LNCaP clone FGC (cell line): ENCODE measurements around the gene AP1M1.
"Not testable (repeated sequence)": the region's sequence is repeated elsewhere in the genome, so short reads cannot be mapped to it uniquely, and the experiment has no call there.

Source experiments
- DNase-seq: peaks from one replicate; pipeline ENCODE4 v3.0.0-alpha.2; 2011; ENCODE audit warnings: low read depth
- H3K4me3 ChIP-seq: 2 replicates; pipeline ENCODE4 v1.5.1; 2011; ENCODE audit warnings: mild to moderate bottlenecking, low read depth, low read length, control low read depth
- TF ChIP-seq, protein P1 (sequence below): IDR thresholded peaks from 2 replicates; pipeline ENCODE4 v1.5.1; 2012; ENCODE audit warnings: mild to moderate bottlenecking; ENCODE audit not compliant: control insufficient read depth, insufficient read depth; ENCODE audit errors: extremely low read depth

Gene AP1M1

DNA sequence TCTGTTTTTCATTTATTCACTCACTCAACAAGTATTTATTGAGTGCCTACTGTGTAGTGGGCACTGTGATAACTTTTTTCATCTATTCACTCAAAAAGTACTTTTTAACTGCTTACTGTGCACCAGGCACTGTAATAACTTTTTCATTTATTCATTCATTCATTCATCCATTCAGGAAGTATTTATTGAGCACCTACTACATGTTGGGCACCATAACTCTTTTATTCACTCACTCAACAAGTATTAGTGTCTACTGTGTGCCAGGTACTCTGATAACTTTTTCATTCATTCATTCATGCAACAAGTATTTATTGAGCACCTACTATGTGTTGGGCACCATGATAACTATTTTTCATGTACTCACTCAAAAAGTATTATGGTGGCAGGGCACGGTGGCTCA is 31.3 kb upstream of the AP1M1 start:
- no peak overlapping the region for H3K4me3 ChIP-seq
- TF ChIP-seq, protein P1, sequence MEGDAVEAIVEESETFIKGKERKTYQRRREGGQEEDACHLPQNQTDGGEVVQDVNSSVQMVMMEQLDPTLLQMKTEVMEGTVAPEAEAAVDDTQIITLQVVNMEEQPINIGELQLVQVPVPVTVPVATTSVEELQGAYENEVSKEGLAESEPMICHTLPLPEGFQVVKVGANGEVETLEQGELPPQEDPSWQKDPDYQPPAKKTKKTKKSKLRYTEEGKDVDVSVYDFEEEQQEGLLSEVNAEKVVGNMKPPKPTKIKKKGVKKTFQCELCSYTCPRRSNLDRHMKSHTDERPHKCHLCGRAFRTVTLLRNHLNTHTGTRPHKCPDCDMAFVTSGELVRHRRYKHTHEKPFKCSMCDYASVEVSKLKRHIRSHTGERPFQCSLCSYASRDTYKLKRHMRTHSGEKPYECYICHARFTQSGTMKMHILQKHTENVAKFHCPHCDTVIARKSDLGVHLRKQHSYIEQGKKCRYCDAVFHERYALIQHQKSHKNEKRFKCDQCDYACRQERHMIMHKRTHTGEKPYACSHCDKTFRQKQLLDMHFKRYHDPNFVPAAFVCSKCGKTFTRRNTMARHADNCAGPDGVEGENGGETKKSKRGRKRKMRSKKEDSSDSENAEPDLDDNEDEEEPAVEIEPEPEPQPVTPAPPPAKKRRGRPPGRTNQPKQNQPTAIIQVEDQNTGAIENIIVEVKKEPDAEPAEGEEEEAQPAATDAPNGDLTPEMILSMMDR = no peak
- no peak for DNase-seq

DNA sequence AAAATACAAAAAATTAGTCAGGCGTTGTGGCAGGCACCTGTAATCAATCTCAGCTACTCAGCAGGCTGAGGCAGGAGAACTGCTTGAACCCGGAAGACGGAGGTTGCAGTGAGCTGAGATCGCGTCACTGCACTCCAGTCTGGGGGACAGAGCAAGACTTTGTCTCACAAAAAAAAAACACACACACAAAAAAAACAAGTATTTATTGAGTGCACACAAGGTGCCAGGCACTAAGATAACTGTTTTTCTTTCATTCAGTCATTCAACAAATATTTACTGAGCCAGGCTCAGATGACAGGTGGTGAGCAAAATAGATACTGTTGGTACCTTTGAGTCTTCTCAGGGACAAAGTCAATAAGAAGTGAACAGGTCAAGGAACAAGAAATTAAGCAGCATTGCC is 30.7 kb upstream of the AP1M1 start:
- H3K4me3 ChIP-seq = no peak overlapping the region
- TF ChIP-seq, protein P1 = no peak
- DNase-seq = no peak

DNA sequence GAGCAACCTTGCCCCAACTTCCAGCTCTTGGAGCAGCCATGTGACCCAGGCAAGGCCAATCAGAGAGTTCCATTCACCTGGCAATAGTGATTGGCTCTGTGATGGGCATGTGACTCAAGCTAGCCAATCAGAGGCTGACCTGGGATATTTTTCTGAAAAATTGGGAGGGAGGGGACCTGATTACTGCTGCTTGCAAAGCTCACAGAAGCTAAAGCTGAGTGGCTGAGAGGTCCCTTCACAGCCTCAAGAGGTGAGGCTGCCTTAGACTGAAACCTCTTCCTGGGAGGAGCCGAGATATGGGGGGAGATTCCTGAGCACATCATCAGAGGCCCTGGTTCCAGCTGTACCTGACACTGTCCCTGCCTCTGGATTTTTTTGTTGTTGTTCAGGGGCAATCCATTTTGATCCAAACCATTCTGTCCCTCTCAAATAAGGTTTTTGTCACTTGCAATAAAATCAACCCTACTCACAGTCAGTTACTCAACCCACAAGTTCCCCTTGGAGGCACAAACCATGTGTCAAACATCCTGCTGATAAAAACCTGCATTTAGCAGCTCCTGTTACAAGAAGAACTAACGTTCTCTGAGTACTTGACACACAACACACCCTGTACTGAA is 29.1 kb upstream of the AP1M1 start:
- DNase-seq = no peak
- TF ChIP-seq, protein P1 = no peak
- H3K4me3 ChIP-seq = no peak overlapping the region

DNA sequence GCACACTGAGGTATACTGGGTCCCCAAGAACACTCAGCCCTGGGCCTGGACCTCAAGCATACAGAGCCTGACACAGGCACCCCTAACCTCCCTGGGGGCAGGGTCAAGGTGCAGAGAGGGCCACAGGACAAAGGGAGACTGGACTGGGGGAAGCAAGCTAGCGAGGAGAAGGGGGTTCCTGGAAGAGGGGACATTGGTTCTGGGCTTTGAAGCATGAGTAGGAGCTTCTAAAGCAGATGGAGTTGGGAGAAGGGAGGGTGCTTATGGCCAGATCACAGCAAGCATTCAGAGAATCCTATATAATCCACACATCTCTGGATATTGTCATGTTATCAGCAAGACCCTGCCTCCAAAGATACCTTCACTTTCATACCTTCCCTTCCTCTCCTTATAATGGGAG is 27.6 kb upstream of the AP1M1 start:
- DNase-seq = no peak
- H3K4me3 ChIP-seq = no peak overlapping the region
- TF ChIP-seq, protein P1 = no peak

DNA sequence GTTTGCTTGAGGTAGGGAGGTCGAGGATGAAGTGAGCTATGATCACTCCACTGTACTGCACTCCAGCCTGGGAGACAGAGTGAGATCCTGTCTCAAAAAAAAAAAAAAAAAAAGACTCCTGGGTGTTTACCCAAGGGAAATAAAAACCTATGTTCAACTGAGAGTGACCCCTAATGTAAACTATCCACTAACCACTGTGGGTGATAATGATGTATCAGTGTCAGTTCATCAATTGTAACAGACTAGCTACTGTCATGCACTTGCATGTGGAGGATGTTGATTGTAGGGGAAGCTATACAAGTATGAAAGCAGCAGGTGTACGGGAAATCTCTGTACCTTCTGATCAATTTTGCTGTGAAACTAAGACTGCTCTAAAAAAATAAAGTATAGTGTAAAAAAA is 21.8 kb upstream of the AP1M1 start:
- no peak overlapping the region for H3K4me3 ChIP-seq
- no peak for DNase-seq
- TF ChIP-seq, protein P1 = no peak

DNA sequence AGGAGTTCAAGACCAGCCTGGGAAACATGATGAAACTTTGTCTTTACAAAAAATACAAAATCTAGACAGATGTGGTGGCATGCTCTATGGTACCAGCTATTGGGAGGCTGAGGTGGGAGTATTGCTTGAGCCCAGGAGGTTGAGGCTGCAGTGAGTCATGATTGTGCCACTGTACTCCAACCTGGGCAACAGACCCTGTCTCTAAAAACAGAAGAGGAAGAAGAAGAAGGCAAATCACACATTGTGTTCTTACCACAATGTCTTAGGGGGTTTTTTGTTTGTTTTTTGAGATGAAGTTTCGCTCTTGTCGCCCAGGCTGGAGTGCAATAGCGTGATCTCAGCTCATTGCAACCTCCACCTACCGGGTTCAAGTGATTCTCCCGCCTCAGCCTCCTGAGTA is 18.8 kb upstream of the AP1M1 start:
- DNase-seq, H3K4me3 ChIP-seq: not testable (repeated sequence)

DNA sequence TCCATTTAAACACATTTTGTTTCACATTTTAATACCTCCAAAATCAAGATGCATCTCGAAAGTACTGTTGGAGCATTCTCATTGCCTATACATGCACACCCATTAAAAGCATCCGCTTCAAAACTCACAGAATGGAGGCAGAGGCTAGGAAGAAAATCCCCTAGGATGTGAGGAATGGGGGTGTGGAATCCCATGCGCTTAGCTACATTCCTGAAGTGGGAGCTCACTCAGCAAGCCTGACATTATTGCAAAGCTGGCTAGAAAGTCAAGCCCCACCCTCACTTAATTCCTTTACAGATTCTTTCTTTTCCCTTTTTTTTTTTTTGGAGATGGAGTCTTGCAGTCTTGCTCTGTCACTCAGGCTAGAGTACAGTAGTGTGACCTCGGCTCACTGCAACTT is 17.1 kb upstream of the AP1M1 start:
- no peak overlapping the region for H3K4me3 ChIP-seq
- TF ChIP-seq, protein P1 = no peak
- no peak for DNase-seq
